Neural cell (in vitro differentiated cells): ENCODE data around the gene RNF181.

Experiments used
- EZH2 ChIP-seq: fragments of 200-600, 300-800 bp; shearing (Covaris generic), sonication (generic); IDR thresholded peaks from 2 replicates; pipeline ENCODE4 v1.6.1; 2014; ENCODE audit warnings: antibody characterized with exemption, low read length, borderline replicate concordance, mild to moderate bottlenecking; ENCODE audit not compliant: insufficient read depth, poor library complexity, severe bottlenecking
- POLR2AphosphoS5 ChIP-seq: IDR thresholded peaks from 2 replicates; pipeline ENCODE4 v1.6.1; 2012
- TF ChIP-seq, protein P1 (sequence below): fragments of 450-650 bp; IDR thresholded peaks from 2 replicates; pipeline ENCODE4 v1.5.1; 2014; ENCODE audit warnings: antibody characterized with exemption, mild to moderate bottlenecking, moderate library complexity; ENCODE audit not compliant: poor library complexity, severe bottlenecking

- TF ChIP-seq, protein P1, sequence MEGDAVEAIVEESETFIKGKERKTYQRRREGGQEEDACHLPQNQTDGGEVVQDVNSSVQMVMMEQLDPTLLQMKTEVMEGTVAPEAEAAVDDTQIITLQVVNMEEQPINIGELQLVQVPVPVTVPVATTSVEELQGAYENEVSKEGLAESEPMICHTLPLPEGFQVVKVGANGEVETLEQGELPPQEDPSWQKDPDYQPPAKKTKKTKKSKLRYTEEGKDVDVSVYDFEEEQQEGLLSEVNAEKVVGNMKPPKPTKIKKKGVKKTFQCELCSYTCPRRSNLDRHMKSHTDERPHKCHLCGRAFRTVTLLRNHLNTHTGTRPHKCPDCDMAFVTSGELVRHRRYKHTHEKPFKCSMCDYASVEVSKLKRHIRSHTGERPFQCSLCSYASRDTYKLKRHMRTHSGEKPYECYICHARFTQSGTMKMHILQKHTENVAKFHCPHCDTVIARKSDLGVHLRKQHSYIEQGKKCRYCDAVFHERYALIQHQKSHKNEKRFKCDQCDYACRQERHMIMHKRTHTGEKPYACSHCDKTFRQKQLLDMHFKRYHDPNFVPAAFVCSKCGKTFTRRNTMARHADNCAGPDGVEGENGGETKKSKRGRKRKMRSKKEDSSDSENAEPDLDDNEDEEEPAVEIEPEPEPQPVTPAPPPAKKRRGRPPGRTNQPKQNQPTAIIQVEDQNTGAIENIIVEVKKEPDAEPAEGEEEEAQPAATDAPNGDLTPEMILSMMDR: no peak
- no peak for TF ChIP-seq EZH2
- TF ChIP-seq POLR2AphosphoS5: no peak
Measured at GRCh38 chr2:85588236-85588635, 7.3 kb upstream of the RNF181 start.
